ENCODE results near the gene PHLDB2. TPM values are rescaled to one million over a fixed set of nuclear protein-coding genes. Genes with fewer than 3 reads are reported as not detected.

Gene PHLDB2
- total RNA-seq, 2 experiments from 2014 or later, result 0.61 to 2.1 TPM

DNA sequence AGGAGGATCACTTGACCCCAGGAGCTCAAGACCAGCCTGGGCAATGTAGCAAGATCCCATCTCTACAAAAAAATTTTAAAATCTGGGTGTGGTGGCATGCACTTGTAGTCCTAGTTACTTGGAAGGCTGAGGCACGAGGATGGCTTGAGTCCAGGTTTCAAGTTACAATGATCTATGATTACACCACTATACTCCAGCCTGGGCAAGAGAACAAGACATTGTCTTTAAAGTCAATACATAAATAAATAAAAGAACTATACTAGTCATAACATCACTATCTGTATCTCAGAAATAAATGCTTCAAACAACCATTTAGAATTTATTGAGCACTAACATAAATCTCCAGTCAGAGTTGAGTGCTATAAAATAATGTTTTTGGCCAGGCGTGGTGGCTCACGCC lies 8.5 kb upstream of the PHLDB2 start:
- H3K9me2 ChIP-seq (ENCODE audit: insufficient read depth, low read length), result no peaks in the 10 kb centered on the region
- CTCF ChIA-PET (ENCODE audit: unreplicated experiment), result no interaction called here
- POLR2A ChIA-PET, result interaction anchor here (1.2 kb wide), 1 partner anchor 10 kb away, joined by 3 read pairs; no protein-coding TSS in a partner anchor
- TF ChIP-seq, protein P1, sequence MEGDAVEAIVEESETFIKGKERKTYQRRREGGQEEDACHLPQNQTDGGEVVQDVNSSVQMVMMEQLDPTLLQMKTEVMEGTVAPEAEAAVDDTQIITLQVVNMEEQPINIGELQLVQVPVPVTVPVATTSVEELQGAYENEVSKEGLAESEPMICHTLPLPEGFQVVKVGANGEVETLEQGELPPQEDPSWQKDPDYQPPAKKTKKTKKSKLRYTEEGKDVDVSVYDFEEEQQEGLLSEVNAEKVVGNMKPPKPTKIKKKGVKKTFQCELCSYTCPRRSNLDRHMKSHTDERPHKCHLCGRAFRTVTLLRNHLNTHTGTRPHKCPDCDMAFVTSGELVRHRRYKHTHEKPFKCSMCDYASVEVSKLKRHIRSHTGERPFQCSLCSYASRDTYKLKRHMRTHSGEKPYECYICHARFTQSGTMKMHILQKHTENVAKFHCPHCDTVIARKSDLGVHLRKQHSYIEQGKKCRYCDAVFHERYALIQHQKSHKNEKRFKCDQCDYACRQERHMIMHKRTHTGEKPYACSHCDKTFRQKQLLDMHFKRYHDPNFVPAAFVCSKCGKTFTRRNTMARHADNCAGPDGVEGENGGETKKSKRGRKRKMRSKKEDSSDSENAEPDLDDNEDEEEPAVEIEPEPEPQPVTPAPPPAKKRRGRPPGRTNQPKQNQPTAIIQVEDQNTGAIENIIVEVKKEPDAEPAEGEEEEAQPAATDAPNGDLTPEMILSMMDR (conservative IDR thresholded peaks at IDR 0.05; ENCODE audit: low read length), result no peak
- TF ChIP-seq EZH2phosphoT487 (IDR thresholded peaks at IDR 0.05; ENCODE audit: borderline replicate concordance, low read depth, low read length), result no peak
- no peak for DNase-seq (ENCODE audit: low spot score)
- no peak overlapping the region for H3K4me2 ChIP-seq (ENCODE audit: low read length)
- H3K27ac ChIP-seq (ENCODE audit: low read depth, low read length, poor library complexity, severe bottlenecking), result no peak overlapping the region
- no peaks in the 10 kb centered on the region for H4K20me1 ChIP-seq (ENCODE audit: insufficient read depth, low read length)
- no peak overlapping the region for H3K4me3 ChIP-seq (ENCODE audit: low read depth, low read length, poor library complexity, severe bottlenecking)
- BruUV-seq (replicated peaks), result no TSS peak
- intact Hi-C loops (cut with micrococcal nuclease; ENCODE audit: unreplicated experiment), result no loop called here
- H3K4me1 ChIP-seq (ENCODE audit: insufficient read depth, low read length, poor library complexity, severe bottlenecking), result no peaks in the 10 kb centered on the region
- H3K79me2 ChIP-seq (ENCODE audit: insufficient read depth, low read depth, low read length), result no peaks in the 10 kb centered on the region
- no peaks in the 10 kb centered on the region for H3K9me3 ChIP-seq (ENCODE audit: low read length)
- H2AFZ ChIP-seq (ENCODE audit: low read length), result no peak overlapping the region
- no peaks in the 10 kb centered on the region for H3K36me3 ChIP-seq (ENCODE audit: insufficient read depth, low read length)

DNA sequence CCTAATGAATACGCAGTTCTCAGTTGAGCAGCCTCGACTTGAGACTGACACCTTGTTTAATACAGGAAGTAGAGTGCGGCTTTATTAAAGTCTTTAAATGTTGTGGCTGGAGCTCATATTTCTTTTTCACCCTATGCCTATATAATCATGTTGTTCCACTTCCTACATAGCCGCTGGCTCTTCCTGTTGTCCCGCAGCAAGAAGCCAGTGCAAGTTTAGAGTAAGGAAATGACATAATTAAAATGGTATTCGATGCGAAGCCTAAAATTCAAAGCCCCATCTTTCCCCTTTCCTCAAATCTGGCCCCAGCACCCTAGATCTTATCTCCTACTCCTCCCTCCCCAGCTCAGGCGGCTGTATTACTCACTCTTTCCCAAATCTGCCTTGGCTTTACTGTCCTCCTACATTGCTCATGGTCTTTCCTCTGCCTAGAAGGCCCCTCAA lies 7.5 kb upstream of the PHLDB2 start:
- H3K4me1 ChIP-seq (ENCODE audit: insufficient read depth, low read length, poor library complexity, severe bottlenecking), result no peaks in the 10 kb centered on the region
- H3K9me3 ChIP-seq (ENCODE audit: low read length), result no peaks in the 10 kb centered on the region
- H3K27ac ChIP-seq (ENCODE audit: low read depth, low read length, poor library complexity, severe bottlenecking), result no peak overlapping the region
- H3K4me2 ChIP-seq (ENCODE audit: low read length), result no peak overlapping the region
- TF ChIP-seq EZH2phosphoT487 (IDR thresholded peaks at IDR 0.05; ENCODE audit: borderline replicate concordance, low read depth, low read length), result no peak
- TF ChIP-seq, protein P1 (conservative IDR thresholded peaks at IDR 0.05; ENCODE audit: low read length), result no peak
- no peaks in the 10 kb centered on the region for H3K9me2 ChIP-seq (ENCODE audit: insufficient read depth, low read length)
- no peak overlapping the region for H3K4me3 ChIP-seq (ENCODE audit: low read depth, low read length, poor library complexity, severe bottlenecking)
- no peaks in the 10 kb centered on the region for H4K20me1 ChIP-seq (ENCODE audit: insufficient read depth, low read length)
- intact Hi-C loops (cut with micrococcal nuclease; ENCODE audit: unreplicated experiment), result no loop called here
- no peaks in the 10 kb centered on the region for H3K36me3 ChIP-seq (ENCODE audit: insufficient read depth, low read length)
- no peak for DNase-seq (ENCODE audit: low spot score)
- no peaks in the 10 kb centered on the region for H3K79me2 ChIP-seq (ENCODE audit: insufficient read depth, low read depth, low read length)
- ChIA-PET CTCF (ENCODE audit: unreplicated experiment) (no interaction called here), POLR2A (interaction anchor here (0.7 to 1.2 kb wide), 2 partner anchors 9 to 247 kb away, joined by 3 to 4 read pairs; no protein-coding TSS in a partner anchor)
- BruUV-seq (replicated peaks), result no TSS peak
- no peak overlapping the region for H2AFZ ChIP-seq (ENCODE audit: low read length)

DNA sequence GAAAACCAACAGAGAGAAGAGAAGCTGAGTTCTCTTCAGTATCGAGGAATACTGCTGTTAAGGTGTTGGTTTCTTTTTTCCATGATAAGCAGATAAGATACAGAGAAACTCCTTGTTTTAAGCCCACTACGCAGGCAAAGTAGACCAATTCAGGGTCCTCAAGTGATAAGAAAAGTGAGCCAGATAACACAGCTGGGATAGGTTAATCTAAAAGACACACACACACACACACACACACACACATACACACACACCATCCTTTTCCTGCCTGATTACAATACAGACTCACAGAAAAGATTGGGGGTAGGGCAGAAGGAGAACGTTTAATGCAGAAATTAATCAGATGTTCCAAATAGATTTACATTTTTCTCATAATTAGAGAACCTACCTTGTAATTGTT lies 6.5 kb upstream of the PHLDB2 start:
- H3K9me2 ChIP-seq (ENCODE audit: insufficient read depth, low read length), result no peaks in the 10 kb centered on the region
- CTCF ChIA-PET (ENCODE audit: unreplicated experiment), result no interaction called here
- H2AFZ ChIP-seq (ENCODE audit: low read length), result no peak overlapping the region
- no peaks in the 10 kb centered on the region for H4K20me1 ChIP-seq (ENCODE audit: insufficient read depth, low read length)
- no peak overlapping the region for H3K4me3 ChIP-seq (ENCODE audit: low read depth, low read length, poor library complexity, severe bottlenecking)
- BruUV-seq (replicated peaks), result no TSS peak
- no peak for DNase-seq (ENCODE audit: low spot score)
- no peaks in the 10 kb centered on the region for H3K4me1 ChIP-seq (ENCODE audit: insufficient read depth, low read length, poor library complexity, severe bottlenecking)
- H3K79me2 ChIP-seq (ENCODE audit: insufficient read depth, low read depth, low read length), result no peaks in the 10 kb centered on the region
- POLR2A ChIA-PET, result no interaction called here
- no peak overlapping the region for H3K27ac ChIP-seq (ENCODE audit: low read depth, low read length, poor library complexity, severe bottlenecking)
- no peaks in the 10 kb centered on the region for H3K36me3 ChIP-seq (ENCODE audit: insufficient read depth, low read length)
- no peak for TF ChIP-seq EZH2phosphoT487 (IDR thresholded peaks at IDR 0.05; ENCODE audit: borderline replicate concordance, low read depth, low read length)
- no peaks in the 10 kb centered on the region for H3K9me3 ChIP-seq (ENCODE audit: low read length)
- intact Hi-C loops (cut with micrococcal nuclease; ENCODE audit: unreplicated experiment), result no loop called here
- no peak overlapping the region for H3K4me2 ChIP-seq (ENCODE audit: low read length)

All from OCI-LY7 (cell line).